ENCODE results near the gene KIF6.

DNA sequence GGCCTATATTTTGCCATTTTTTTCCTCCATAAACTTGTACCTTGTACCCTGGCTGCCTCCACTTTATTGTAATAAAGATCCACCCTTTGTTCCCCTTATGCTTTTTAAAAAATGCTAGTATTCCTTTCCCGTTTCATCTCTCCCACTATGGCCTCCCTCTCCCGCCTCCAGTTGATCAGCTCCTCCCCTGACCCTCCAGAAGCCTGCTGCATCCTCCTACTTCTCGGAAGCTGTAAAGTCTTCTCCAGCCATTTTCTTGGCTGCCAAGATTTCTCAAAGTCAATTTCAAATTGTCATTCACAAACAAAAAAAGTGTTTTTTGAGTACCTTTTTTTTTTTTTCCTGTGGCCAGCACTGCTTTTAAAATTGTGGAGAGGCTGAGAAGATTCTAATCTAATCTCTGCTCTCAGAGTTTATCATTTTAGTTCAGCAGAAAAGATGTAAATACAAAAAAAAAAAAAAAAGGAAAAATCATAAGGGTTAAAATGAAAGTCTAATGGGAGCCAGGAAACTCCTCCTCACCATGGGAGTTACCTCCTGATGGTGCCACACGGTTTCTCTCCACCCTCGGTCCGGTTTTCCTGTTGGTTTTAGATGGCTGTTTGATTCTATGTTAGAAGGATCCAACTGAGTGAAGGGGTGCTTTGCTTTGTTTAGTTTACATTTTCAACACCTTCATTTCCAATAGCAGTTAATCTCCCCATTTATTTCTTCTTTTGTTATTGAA lies 299.7 kb downstream of the KIF6 start:
- TF ChIP-seq CTCF (IDR thresholded peaks at IDR 0.05; ENCODE audit: insufficient read depth, low read length) (no peak), POLR2AphosphoS5 (IDR thresholded peaks at IDR 0.05; ENCODE audit: low read depth) (no peak), REST (IDR thresholded peaks at IDR 0.05; ENCODE audit: insufficient replicate concordance, low read depth) (no peak)
